Measurements from ENCODE around the gene DIP2C.

- TF ChIP-seq CTCF (IDR thresholded peaks at IDR 0.05) (no peak), POLR2A (IDR thresholded peaks at IDR 0.05) (no peak), POLR2AphosphoS5 (IDR thresholded peaks at IDR 0.05) (no peak)
These were observed 184.7 kb downstream of the DIP2C start for GRCh38 chr10:504806-505205.

All from prostate gland (tissue), 2 donors.